Trophoblast cell (in vitro differentiated cells and primary cell): ENCODE data around the gene OVCH1.

Experiments
- DNase-seq, 2 donors: peaks; one replicate each; pipeline ENCODE4 v3.0.0-alpha.2; 2016
- H2AFZ ChIP-seq: 2 replicates; pipeline ENCODE4 v1.6.1; 2013; ENCODE audit warnings: low read length, moderate library complexity, mild to moderate bottlenecking; ENCODE audit not compliant: insufficient read depth, poor library complexity
- H2AK5ac ChIP-seq: 2 replicates; pipeline ENCODE4 v1.6.1; 2013; ENCODE audit warnings: mild to moderate bottlenecking, low read length
- H2BK120ac ChIP-seq: 2 replicates; pipeline ENCODE4 v1.6.1; 2013; ENCODE audit warnings: low read length, mild to moderate bottlenecking, moderate library complexity; ENCODE audit not compliant: insufficient read depth, poor library complexity
- H2BK12ac ChIP-seq: 2 replicates; pipeline ENCODE4 v1.6.1; 2013; ENCODE audit warnings: mild to moderate bottlenecking, low read length, moderate library complexity
- H2BK5ac ChIP-seq: 2 replicates; pipeline ENCODE4 v1.6.1; 2013; ENCODE audit warnings: low read length, low read depth, moderate library complexity, mild to moderate bottlenecking; ENCODE audit not compliant: poor library complexity
- H3K14ac ChIP-seq: 2 replicates; pipeline ENCODE4 v1.6.1; 2013; ENCODE audit warnings: mild to moderate bottlenecking, low read length
- H3K18ac ChIP-seq: 2 replicates; pipeline ENCODE4 v1.6.1; 2013; ENCODE audit warnings: mild to moderate bottlenecking, low read length
- H3K23ac ChIP-seq: 2 replicates; pipeline ENCODE4 v1.6.1; 2013; ENCODE audit warnings: low read length
- H3K27ac ChIP-seq: 2 replicates; pipeline ENCODE4 v1.5.1; 2013; ENCODE audit warnings: low read depth, mild to moderate bottlenecking, inconsistent platforms, low read length, moderate library complexity
- H3K27me3 ChIP-seq: 2 replicates; pipeline ENCODE4 v1.6.1; 2013; ENCODE audit warnings: inconsistent platforms, mild to moderate bottlenecking, low read length, moderate library complexity; ENCODE audit not compliant: insufficient read depth
- H3K36me3 ChIP-seq, 2 experiments: 1 replicate in 1 of 2; 2 replicates in 1 of 2; pipeline ENCODE4 v1.6.1; 2013; ENCODE audit warnings: low read length in 2 of 2, mild to moderate bottlenecking in 2 of 2, moderate library complexity in 1 of 2; ENCODE audit not compliant: insufficient read depth in 2 of 2, control insufficient read depth in 1 of 2
- H3K4ac ChIP-seq: 2 replicates; pipeline ENCODE4 v1.6.1; 2013; ENCODE audit warnings: low read depth, mild to moderate bottlenecking, low read length, moderate library complexity
- H3K4me1 ChIP-seq, 2 experiments: 1 replicate in 1 of 2; 2 replicates in 1 of 2; pipeline ENCODE4 v1.6.1; 2013; ENCODE audit warnings: low read length in 2 of 2, mild to moderate bottlenecking in 2 of 2, moderate library complexity in 1 of 2; ENCODE audit not compliant: insufficient read depth in 2 of 2, control insufficient read depth in 1 of 2
- H3K4me2 ChIP-seq: 2 replicates; pipeline ENCODE4 v1.6.1; 2013; ENCODE audit warnings: inconsistent platforms, mild to moderate bottlenecking, low read length, moderate library complexity
- H3K4me3 ChIP-seq: 2 replicates; pipeline ENCODE4 v1.5.1; 2013; ENCODE audit warnings: mild to moderate bottlenecking, low read depth, low read length, inconsistent platforms
- H3K79me1 ChIP-seq: one replicate; pipeline ENCODE4 v1.6.1; 2013; ENCODE audit warnings: low read length
- H3K79me2 ChIP-seq: 2 replicates; pipeline ENCODE4 v1.6.1; 2013; ENCODE audit warnings: low read length, mild to moderate bottlenecking; ENCODE audit not compliant: control insufficient read depth, insufficient read depth, poor library complexity
- H3K9ac ChIP-seq: 2 replicates; pipeline ENCODE4 v1.6.1; 2013; ENCODE audit warnings: mild to moderate bottlenecking, low read length
- H3K9me3 ChIP-seq: 2 replicates; pipeline ENCODE4 v1.6.1; 2013; ENCODE audit warnings: low read depth, mild to moderate bottlenecking, control low read depth, inconsistent platforms, low read length; ENCODE audit not compliant: insufficient read depth
- H4K12ac ChIP-seq: 2 replicates; pipeline ENCODE4 v1.6.1; 2013; ENCODE audit warnings: low read depth, mild to moderate bottlenecking, low read length, moderate library complexity
- H4K8ac ChIP-seq: 2 replicates; pipeline ENCODE4 v1.6.1; 2013; ENCODE audit warnings: low read depth, mild to moderate bottlenecking, low read length, moderate library complexity
- H4K91ac ChIP-seq: one replicate; pipeline ENCODE4 v1.6.1; 2013; ENCODE audit warnings: low read depth, mild to moderate bottlenecking, low read length, moderate library complexity
- WGBS: extraction: QIAGEN DNeasy Blood & Tissue Kit; methylation state at CpG from one replicate; pipeline ENCODE4 v1.1.7; 2013; ENCODE audit warnings: missing lambda C conversion rate; ENCODE audit not compliant: insufficient read length, insufficient coverage; ENCODE audit errors: extremely low coverage; 5-methylcytosine and 5-hydroxymethylcytosine counted together

OVCH1 gene

DNA sequence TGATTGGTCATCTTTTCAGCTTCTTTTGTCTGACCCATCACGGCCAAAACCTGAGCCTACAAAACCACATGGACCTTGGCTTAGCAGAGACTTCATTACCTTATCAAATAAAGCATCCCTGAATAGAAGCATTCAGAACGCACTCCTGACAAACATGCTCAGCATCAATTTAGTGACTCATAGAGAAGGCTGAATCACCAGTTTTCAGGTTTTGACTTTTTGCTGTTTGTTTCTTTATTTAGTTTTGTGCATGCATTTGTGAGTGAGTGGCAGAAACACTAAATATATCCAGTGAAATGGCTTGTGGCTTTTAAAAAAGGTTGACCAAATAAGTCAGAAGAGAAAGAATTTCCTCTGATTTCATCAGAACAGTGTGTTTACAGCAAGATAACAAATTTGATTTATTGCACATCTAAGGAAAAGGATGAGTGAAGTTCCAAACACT is 19.0 kb upstream of the OVCH1 start:
- H3K9me3 ChIP-seq: no peaks in the 10 kb centered on the region
- no peak overlapping the region for H3K4me2 ChIP-seq
- WGBS: no CpG with 5 or more reads among the region's 2 CpGs
- no peak for DNase-seq
- H3K23ac ChIP-seq: no peak overlapping the region
- no peak overlapping the region for H3K9ac ChIP-seq
- no peak overlapping the region for H2BK5ac ChIP-seq
- H3K4ac ChIP-seq: no peak overlapping the region
- no peak overlapping the region for H3K14ac ChIP-seq
- no peaks in the 10 kb centered on the region for H3K79me2 ChIP-seq
- no peak overlapping the region for H4K91ac ChIP-seq
- no peak overlapping the region for H3K18ac ChIP-seq
- no peak overlapping the region for H2BK12ac ChIP-seq
- H2AFZ ChIP-seq: no peak overlapping the region
- H4K8ac ChIP-seq: no peak overlapping the region
- no peak overlapping the region for H3K27ac ChIP-seq
- H3K36me3 ChIP-seq: no peaks in the 10 kb centered on the region
- H2AK5ac ChIP-seq: no peak overlapping the region
- H4K12ac ChIP-seq: no peak overlapping the region
- no peaks in the 10 kb centered on the region for H3K4me1 ChIP-seq
- H3K4me3 ChIP-seq: no peak overlapping the region
- no peaks in the 10 kb centered on the region for H3K79me1 ChIP-seq
- H2BK120ac ChIP-seq: no peak overlapping the region
- no peaks in the 10 kb centered on the region for H3K27me3 ChIP-seq

- Histone ChIP-seq H3K4ac (no peak overlapping the region), H3K18ac (no peak overlapping the region), H2BK12ac (no peak overlapping the region), H3K36me3 (no peaks in the 10 kb centered on the region), H3K4me3 (no peak overlapping the region), H3K14ac (no peak overlapping the region), H3K27me3 (no peaks in the 10 kb centered on the region), H2AFZ (no peak overlapping the region), H3K9me3 (no peaks in the 10 kb centered on the region), H4K91ac (no peak overlapping the region), H3K79me2 (no peaks in the 10 kb centered on the region), H3K23ac (no peak overlapping the region), H3K27ac (no peak overlapping the region), H3K79me1 (peaks cover 2% of the 10 kb centered on the region), H3K9ac (no peak overlapping the region), H4K12ac (no peak overlapping the region), H2AK5ac (no peak overlapping the region), H3K4me1 (peaks cover 0 to 2% of the 10 kb centered on the region in 2 experiments), H2BK120ac (no peak overlapping the region), H4K8ac (no peak overlapping the region), H2BK5ac (no peak overlapping the region), H3K4me2 (no peak overlapping the region)
- WGBS: no CpG with 5 or more reads among the region's 6 CpGs
- no peak for DNase-seq
These were observed 13.2 kb upstream of the OVCH1 start for GRCh38 chr12:29510591-29511185.

DNA sequence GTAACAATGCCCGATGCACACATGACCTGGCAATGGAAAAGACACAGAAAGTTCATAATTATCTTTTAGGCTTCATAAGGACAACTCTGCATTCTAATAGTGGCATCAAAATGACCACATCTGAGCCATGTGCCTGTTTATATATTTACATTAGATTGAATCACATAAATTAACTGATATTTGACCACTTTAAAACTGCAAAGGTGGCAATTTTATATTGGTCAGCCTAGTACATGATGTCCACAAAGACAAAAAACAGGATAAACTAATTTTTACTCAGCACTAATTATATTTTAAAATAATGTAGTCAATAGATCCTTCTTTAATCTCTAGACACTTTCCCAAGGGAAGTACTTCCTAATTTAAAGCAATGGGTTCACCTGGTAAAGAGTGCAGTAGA is 12.0 kb upstream of the OVCH1 start:
- Histone ChIP-seq H2AK5ac (no peak overlapping the region), H3K79me2 (no peaks in the 10 kb centered on the region), H3K23ac (no peak overlapping the region)

DNA sequence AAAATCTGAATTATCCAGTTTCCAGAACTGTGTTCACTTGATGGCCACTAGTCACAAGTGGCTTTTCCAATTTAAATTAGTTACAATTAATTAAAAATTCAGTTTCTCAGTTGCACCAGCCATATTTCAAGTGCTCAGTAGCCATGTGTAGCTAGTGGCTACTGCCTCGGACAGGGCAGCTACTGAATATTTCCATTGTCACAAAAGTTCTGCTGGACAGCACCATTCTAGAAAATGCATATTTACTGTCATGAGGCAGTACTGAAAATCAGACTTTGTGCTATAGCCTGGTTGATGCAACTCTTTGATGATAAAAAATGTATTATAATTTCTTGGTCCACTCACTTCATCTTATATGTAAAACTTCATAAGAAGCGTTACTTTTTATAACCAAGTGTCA is 11.5 kb upstream of the OVCH1 start:
- Histone ChIP-seq H4K12ac (no peak overlapping the region), H3K36me3 (no peaks in the 10 kb centered on the region), H2BK5ac (no peak overlapping the region), H2AK5ac (no peak overlapping the region), H3K4me1 (peaks cover 0 to 2% of the 10 kb centered on the region in 2 experiments), H3K9me3 (no peaks in the 10 kb centered on the region), H3K79me1 (peaks cover 2% of the 10 kb centered on the region), H3K4me2 (no peak overlapping the region), H2AFZ (no peak overlapping the region), H3K4me3 (no peak overlapping the region), H2BK12ac (no peak overlapping the region), H4K91ac (no peak overlapping the region), H3K18ac (no peak overlapping the region), H3K27me3 (no peaks in the 10 kb centered on the region), H4K8ac (no peak overlapping the region), H3K14ac (no peak overlapping the region), H3K79me2 (no peaks in the 10 kb centered on the region), H3K23ac (no peak overlapping the region), H3K9ac (no peak overlapping the region), H3K4ac (no peak overlapping the region), H3K27ac (no peak overlapping the region), H2BK120ac (no peak overlapping the region)
- DNase-seq: no peak
- no CpG with 5 or more reads among the region's 2 CpGs for WGBS

More for the DNA sequence above, 12.0 kb upstream of the OVCH1 start:
- no peak for DNase-seq
- Histone ChIP-seq H2AFZ (no peak overlapping the region), H3K9me3 (no peaks in the 10 kb centered on the region), H3K4me1 (peaks cover 0 to 2% of the 10 kb centered on the region in 2 experiments), H3K27me3 (no peaks in the 10 kb centered on the region), H2BK5ac (no peak overlapping the region), H2BK120ac (no peak overlapping the region), H3K36me3 (no peaks in the 10 kb centered on the region), H4K12ac (no peak overlapping the region), H4K91ac (no peak overlapping the region), H3K4me3 (no peak overlapping the region), H3K9ac (no peak overlapping the region), H3K27ac (no peak overlapping the region), H4K8ac (no peak overlapping the region), H2BK12ac (no peak overlapping the region), H3K14ac (no peak overlapping the region), H3K79me1 (peaks cover 2% of the 10 kb centered on the region), H3K4me2 (no peak overlapping the region), H3K18ac (no peak overlapping the region), H3K4ac (no peak overlapping the region)
- WGBS: no CpG with 5 or more reads among the region's 1 CpG
